ENCODE results near the gene FOXI1. TPM values are rescaled to one million over a fixed set of nuclear protein-coding genes. Genes with fewer than 3 reads are reported as not detected.

The FOXI1 gene
- total RNA-seq, 1 donor from 2014 or later, result not detected

- Mint-ChIP-seq H3K36me3 (ENCODE audit: low read depth) (peaks cover 6% of the 10 kb centered on the region), H3K27ac (ENCODE audit: unreplicated experiment) (no peak overlapping the region), H3K4me1 (ENCODE audit: low read depth) (peaks cover 12% of the 10 kb centered on the region), H3K4me3 (ENCODE audit: unreplicated experiment) (no peak overlapping the region), H3K27me3 (ENCODE audit: low read depth) (peaks cover 4% of the 10 kb centered on the region), H3K9me3 (ENCODE audit: low read depth) (peaks cover 12% of the 10 kb centered on the region)
- no peak for TF ChIP-seq CTCF (IDR thresholded peaks at IDR 0.05)
- DNase-seq (ENCODE audit: low spot score), result no peak
Observed at GRCh38 chr5:170121321-170121720, 15.6 kb downstream of the FOXI1 start.

- H3K9me3 Mint-ChIP-seq (ENCODE audit: low read depth), result peaks cover 32% of the 10 kb centered on the region
- no peaks in the 10 kb centered on the region for H3K27me3 Mint-ChIP-seq (ENCODE audit: low read depth)
- H3K4me1 Mint-ChIP-seq (ENCODE audit: low read depth), result peaks cover 9% of the 10 kb centered on the region
- no peak overlapping the region for H3K27ac Mint-ChIP-seq (ENCODE audit: unreplicated experiment)
- no peak overlapping the region for H3K4me3 Mint-ChIP-seq (ENCODE audit: unreplicated experiment)
- H3K36me3 Mint-ChIP-seq (ENCODE audit: low read depth), result peaks cover 10% of the 10 kb centered on the region
- no peak for DNase-seq (ENCODE audit: low spot score)
- no peak for TF ChIP-seq CTCF (IDR thresholded peaks at IDR 0.05)
Observed at GRCh38 chr5:170126061-170126460, 20.4 kb downstream of the FOXI1 start.

GRCh38 chr5:170126626-170127025 lies 20.9 kb downstream of the FOXI1 start:
- Mint-ChIP-seq H3K27ac (ENCODE audit: unreplicated experiment) (no peak overlapping the region), H3K27me3 (ENCODE audit: low read depth) (no peaks in the 10 kb centered on the region), H3K9me3 (ENCODE audit: low read depth) (peaks cover 32% of the 10 kb centered on the region), H3K4me1 (ENCODE audit: low read depth) (peaks cover 7% of the 10 kb centered on the region), H3K36me3 (ENCODE audit: low read depth) (peaks cover 10% of the 10 kb centered on the region), H3K4me3 (ENCODE audit: unreplicated experiment) (no peak overlapping the region)
- no peak for TF ChIP-seq CTCF (IDR thresholded peaks at IDR 0.05)
- DNase-seq (ENCODE audit: low spot score), result no peak

- Mint-ChIP-seq H3K9me3 (ENCODE audit: low read depth) (peaks cover 21% of the 10 kb centered on the region), H3K36me3 (ENCODE audit: low read depth) (peaks cover 4% of the 10 kb centered on the region), H3K4me1 (ENCODE audit: low read depth) (peaks cover 40% of the 10 kb centered on the region), H3K27ac (ENCODE audit: unreplicated experiment) (no peak overlapping the region), H3K4me3 (ENCODE audit: unreplicated experiment) (no peak overlapping the region), H3K27me3 (ENCODE audit: low read depth) (no peaks in the 10 kb centered on the region)
- no peak for TF ChIP-seq CTCF (IDR thresholded peaks at IDR 0.05)
- DNase-seq (ENCODE audit: low spot score), result no peak
Observed at GRCh38 chr5:170131235-170131634, 25.5 kb downstream of the FOXI1 start.

- H3K27me3 Mint-ChIP-seq (ENCODE audit: low read depth), result no peaks in the 10 kb centered on the region
- no peak overlapping the region for H3K4me3 Mint-ChIP-seq (ENCODE audit: unreplicated experiment)
- peaks cover 2% of the 10 kb centered on the region for H3K36me3 Mint-ChIP-seq (ENCODE audit: low read depth)
- H3K4me1 Mint-ChIP-seq (ENCODE audit: low read depth), result peaks cover 43% of the 10 kb centered on the region
- peak overlapping the region; percentile 70 for H3K27ac Mint-ChIP-seq (ENCODE audit: unreplicated experiment)
- H3K9me3 Mint-ChIP-seq (ENCODE audit: low read depth), result peaks cover 9% of the 10 kb centered on the region
- no peak for TF ChIP-seq CTCF (IDR thresholded peaks at IDR 0.05)
- no peak for DNase-seq (ENCODE audit: low spot score)
Observed at GRCh38 chr5:170132269-170132975, 26.7 kb downstream of the FOXI1 start.
